Placental epithelial cell (primary cell): ENCODE measurements around the gene CACNA2D3. TPM values are rescaled to one million over a fixed set of nuclear protein-coding genes. Genes with fewer than 3 reads are reported as not detected.

Experiments
- total RNA-seq: library from RNA; depleted of rRNA; stranded (reverse); fragments of >200 nt; gene quantifications from 2 replicates; pipeline ENCODE4 v1.2.3, GENCODE V29; 2012

The CACNA2D3 gene
- 13.8 and 16.5 TPM in 2 replicates for total RNA-seq

GRCh38 chr3:54122324-54123002 is at the start of gene CACNA2D3:
Gene CACNA2D3, plus strand, starts transcription at chr3:54122552.

GRCh38 chr3:54928046-54928770 is 805.9 kb downstream of the CACNA2D3 start, which contains the start of gene LRTM1:
Gene LRTM1, minus strand, starts transcription at chr3:54928059. Its CDS starts 148 bp downstream, at chr3:54927911.

Other genes with a start within 250 kb of the CACNA2D3 start
- 27.8 and 39.3 TPM in 2 replicates for gene ACTR8, start 240.4 kb upstream of the CACNA2D3 start, total RNA-seq
- gene SELENOK, start 230.7 kb upstream of the CACNA2D3 start, total RNA-seq: 18.5 and 25.8 TPM in 2 replicates